Spleen (tissue), 11 donors: ENCODE data around the gene PCGF3. TPM values are rescaled to one million over a fixed set of nuclear protein-coding genes. Genes with fewer than 3 reads are reported as not detected.
A peak's percentile ranks its signal among the peaks of the same experiment; 100 is the strongest.

ENCODE experiments used
- DNase-seq: peaks from one replicate; pipeline ENCODE4 v3.0.0-alpha.2; 2020
- H3K27ac ChIP-seq, 8 donors: fragments of 200-600 bp; sonication (generic) in 7 of 8; 1 replicate in 4 of 8; 2 replicates in 4 of 8; pipeline versions ENCODE4 v1.5.0 to v1.8.0; 2016 to 2021; ENCODE audit warnings: inconsistent platforms in 4 of 8, mild to moderate bottlenecking in 4 of 8, moderate library complexity in 1 of 8
- H3K27me3 ChIP-seq, 7 donors: fragments of 200-600 bp; sonication (generic) in 6 of 7; replicated peaks in 1 of 7; 1 replicate in 4 of 7; 2 replicates in 3 of 7; pipeline versions ENCODE4 v1.5.0 to v1.8.0; 2016 to 2021; ENCODE audit warnings: inconsistent platforms in 3 of 7, mild to moderate bottlenecking in 1 of 7
- H3K36me3 ChIP-seq, 6 donors: fragments of 200-600 bp; sonication (generic) in 5 of 6; 1 replicate in 4 of 6; 2 replicates in 2 of 6; pipeline versions ENCODE4 v1.5.0 to v1.8.0; 2016 to 2021; ENCODE audit warnings: inconsistent platforms in 2 of 6
- H3K4me1 ChIP-seq, 6 donors: fragments of 200-600 bp; sonication (generic) in 5 of 6; 1 replicate in 3 of 6; 2 replicates in 3 of 6; pipeline versions ENCODE4 v1.5.0 to v1.8.0; 2016 to 2021; ENCODE audit warnings: inconsistent platforms in 3 of 6
- H3K4me3 ChIP-seq, 8 donors: fragments of 200-600 bp; sonication (generic) in 7 of 8; 1 replicate in 4 of 8; 2 replicates in 4 of 8; pipeline versions ENCODE4 v1.5.0 to v1.8.0; 2016 to 2021; ENCODE audit warnings: inconsistent platforms in 4 of 8, mild to moderate bottlenecking in 4 of 8, moderate library complexity in 2 of 8
- H3K9me3 ChIP-seq, 8 donors: fragments of 200-600 bp; sonication (generic) in 7 of 8; 1 replicate in 4 of 8; 2 replicates in 4 of 8; pipeline versions ENCODE4 v1.5.0 to v1.8.0; 2016 to 2021; ENCODE audit warnings: inconsistent platforms in 4 of 8
- CTCF ChIP-seq, 11 experiments: fragments of 200-600 bp in 7 of 11; fragments of 450-650 bp in 4 of 11; sonication (generic) in 4 of 11; IDR thresholded peaks in 8 of 11; conservative IDR thresholded peaks in 3 of 11; 1 replicate in 7 of 11; 2 replicates in 4 of 11; pipeline versions ENCODE4 v1.4.0 to v1.8.0; 2016 to 2021; ENCODE audit warnings: antibody characterized with exemption in 11 of 11, inconsistent platforms in 4 of 11, mild to moderate bottlenecking in 1 of 11
- POLR2A ChIP-seq, 3 donors: fragments of 450-650 bp; IDR thresholded peaks; one replicate each; pipeline ENCODE4 v1.5.1; 2017; ENCODE audit warnings: antibody characterized with exemption in 3 of 3, mild to moderate bottlenecking in 1 of 3
- POLR2AphosphoS5 ChIP-seq, 3 donors: sonication (generic); formaldehyde crosslinking; IDR thresholded peaks; one replicate each; pipeline ENCODE4 v1.5.1; 2017; ENCODE audit warnings: antibody characterized with exemption in 3 of 3
- WGBS, 5 donors: extraction: QIAGEN DNeasy Blood & Tissue Kit in 3 of 5; methylation state at CpG; one replicate each; pipeline versions ENCODE4 v1.1.5 to v1.1.7; 2013 to 2018; 5-methylcytosine and 5-hydroxymethylcytosine counted together
- intact Hi-C: fragments of 100-400 bp; cut with DNase I; formaldehyde crosslinking; loops from one replicate; pipeline ENCODE4 v1.15.0; 2023; ENCODE audit warnings: low total_unique reads
- polyA plus RNA-seq, 3 donors: library from polyadenylated mRNA; stranded (reverse); fragments of 200-250 nt; gene quantifications; one replicate each; pipeline ENCODE4 v1.2.1, GENCODE V29; 2013
- total RNA-seq, 7 donors: library from RNA; depleted of rRNA in 3 of 7; stranded (reverse); fragments of >200 nt in 3 of 7; fragmentation: NEBNext Ultra II Directional in 4 of 7; extraction: Animal tissue kit (Norgen Biotek cat#: 25700) in 4 of 7; gene quantifications; one replicate each; pipeline versions ENCODE4 v1.1.0 to v1.2.1, GENCODE V29; 2016 to 2021
- donor health status: healthy with polysubstance abuse.
- donor health status: DM: no; HTN: no; CAD: no; lungs with moderate emphysema.
- donor health status: DM: no; HTN: no; CAD: no.
- donor health status: Bipolar disorder and iron deficiency.
- donor health status: healthy.
- donor health status: DM: no; HTN: no; CAD: no.
- donor health status: DM: yes; HTN: yes; CAD: no.

PCGF3 gene
- total and polyA plus RNA-seq, 10 donors = 29.7 to 102 (median 69.4) TPM

DNA sequence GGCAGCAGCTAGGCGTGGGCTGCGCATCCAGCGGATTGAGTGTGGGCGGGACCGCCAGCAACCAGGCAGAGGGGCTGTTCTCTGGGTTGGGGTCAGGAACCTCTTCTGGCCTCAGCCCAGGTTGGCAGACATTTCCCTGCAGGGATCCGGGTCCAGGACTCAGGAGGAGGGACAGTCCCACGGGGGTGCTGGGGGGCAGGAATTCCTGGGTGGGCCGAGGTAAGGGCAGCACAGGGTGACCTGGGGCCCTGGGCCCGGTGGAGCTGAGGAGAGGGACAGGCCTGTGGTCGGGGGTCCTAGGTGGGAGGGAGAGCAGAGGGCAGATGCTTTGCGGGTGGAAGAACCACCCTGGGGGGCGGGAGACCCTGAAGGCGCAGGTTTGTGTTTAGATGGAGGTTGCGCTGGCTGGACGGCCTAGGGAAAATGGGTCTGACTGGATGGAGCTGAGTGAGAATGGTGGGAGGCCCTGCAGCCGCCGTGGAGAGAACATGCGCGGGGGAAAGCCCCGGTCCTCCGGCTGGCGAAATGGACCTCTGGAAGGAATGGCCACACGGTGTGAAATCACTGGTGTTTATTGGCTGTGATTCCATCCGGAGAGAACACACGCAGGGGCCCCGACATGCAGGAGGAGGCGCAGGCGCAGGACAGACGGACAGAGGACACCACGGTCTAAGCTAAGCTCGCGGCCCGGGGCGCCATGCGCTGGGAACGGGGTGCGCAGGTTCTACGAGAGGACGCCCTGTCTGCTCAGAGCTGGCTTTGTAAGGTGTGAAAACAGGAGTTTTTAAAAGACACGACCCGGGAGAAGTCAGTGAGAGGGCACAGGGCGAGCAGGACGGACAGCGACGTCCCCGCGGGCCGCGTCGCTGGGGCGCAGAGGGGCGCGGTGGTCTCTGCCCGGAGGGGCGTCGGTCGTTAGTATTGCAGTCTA lies 79.0 kb downstream of the PCGF3 start:
- Histone ChIP-seq H3K27ac (peak overlapping the region in 1 of 8 donors; percentile 81), H3K27me3 (peaks cover 3 to 57% (median 30%) of the 10 kb centered on the region in 7 donors), H3K9me3 (no peaks in the 10 kb centered on the region), H3K4me1 (peaks cover 22 to 91% (median 70%) of the 10 kb centered on the region in 6 donors), H3K4me3 (peak overlapping the region in 1 of 8 donors; percentile 68), H3K36me3 (peaks cover 0 to 8% (median under 1%) of the 10 kb centered on the region in 6 donors)
- 58 to 74% (median 65%) methylated on average over 53 to 57 of the region's 57 CpGs for WGBS, 5 donors
- no peak for DNase-seq
- TF ChIP-seq POLR2AphosphoS5 (IDR thresholded peaks at IDR 0.05) (no peak), POLR2A (IDR thresholded peaks at IDR 0.05) (no peak), CTCF (IDR thresholded peaks at IDR 0.05 in 8 of 11, conservative IDR thresholded peaks at IDR 0.05 in 3 of 11) (no peak)
- intact Hi-C loops = no loop called here

DNA sequence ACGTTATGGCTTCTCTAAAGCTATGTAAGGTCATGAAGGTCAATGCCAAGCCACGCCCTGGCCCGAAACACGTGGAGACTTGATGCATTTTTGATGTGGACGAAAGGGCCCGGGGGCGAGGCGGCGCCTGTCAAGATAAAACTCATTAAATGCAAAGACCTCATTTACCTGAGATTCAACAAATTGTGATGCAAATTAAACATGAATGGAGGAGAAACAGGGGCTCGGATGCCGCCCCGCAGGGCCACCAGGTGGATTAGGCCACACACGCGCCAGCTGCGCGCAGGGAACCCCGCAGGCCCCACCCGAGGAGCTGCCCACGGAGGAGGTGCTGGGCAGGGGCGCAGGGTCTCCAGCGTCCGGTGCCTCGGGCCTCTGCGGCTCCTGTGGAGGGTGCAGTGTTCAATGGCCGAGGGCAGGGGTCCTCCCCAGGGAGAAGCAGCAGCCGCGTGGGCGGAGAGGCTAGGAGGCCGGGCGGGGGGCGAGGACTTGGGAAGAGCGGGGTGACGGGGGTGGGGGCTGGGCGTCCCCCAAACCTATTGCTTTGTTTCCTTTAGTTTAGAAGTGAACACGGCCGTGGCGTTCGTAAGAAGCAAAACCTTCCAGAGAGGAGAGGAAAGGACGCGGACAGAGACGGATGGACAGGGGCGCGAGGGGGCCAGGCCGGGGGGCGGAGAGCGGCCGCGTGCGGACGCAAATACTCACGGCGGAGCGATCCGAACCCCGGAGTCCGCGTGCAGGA lies 79.9 kb downstream of the PCGF3 start:
- peak overlapping the region in 7 of 8 donors; percentile 33 to 68 (median 38) for H3K4me3 ChIP-seq
- H3K4me1 ChIP-seq = peaks cover 13 to 83% (median 62%) of the 10 kb centered on the region in 6 donors
- WGBS, 5 donors = 12 to 26% (median 19%) methylated on average over 40 to 57 of the region's 57 CpGs
- DNase-seq = peak; percentile 77
- H3K27ac ChIP-seq = peak overlapping the region in 7 of 8 donors; percentile 70 to 83 (median 79)
- TF ChIP-seq POLR2AphosphoS5 (IDR thresholded peaks at IDR 0.05) (peak in 1 of 3 donors; percentile 4), CTCF (IDR thresholded peaks at IDR 0.05 in 8 of 11, conservative IDR thresholded peaks at IDR 0.05 in 3 of 11) (no peak)
- H3K27me3 ChIP-seq = peaks cover 3 to 65% (median 30%) of the 10 kb centered on the region in 7 donors
- intact Hi-C loops = no loop called here
- H3K9me3 ChIP-seq = no peaks in the 10 kb centered on the region
- no peaks in the 10 kb centered on the region for H3K36me3 ChIP-seq

DNA sequence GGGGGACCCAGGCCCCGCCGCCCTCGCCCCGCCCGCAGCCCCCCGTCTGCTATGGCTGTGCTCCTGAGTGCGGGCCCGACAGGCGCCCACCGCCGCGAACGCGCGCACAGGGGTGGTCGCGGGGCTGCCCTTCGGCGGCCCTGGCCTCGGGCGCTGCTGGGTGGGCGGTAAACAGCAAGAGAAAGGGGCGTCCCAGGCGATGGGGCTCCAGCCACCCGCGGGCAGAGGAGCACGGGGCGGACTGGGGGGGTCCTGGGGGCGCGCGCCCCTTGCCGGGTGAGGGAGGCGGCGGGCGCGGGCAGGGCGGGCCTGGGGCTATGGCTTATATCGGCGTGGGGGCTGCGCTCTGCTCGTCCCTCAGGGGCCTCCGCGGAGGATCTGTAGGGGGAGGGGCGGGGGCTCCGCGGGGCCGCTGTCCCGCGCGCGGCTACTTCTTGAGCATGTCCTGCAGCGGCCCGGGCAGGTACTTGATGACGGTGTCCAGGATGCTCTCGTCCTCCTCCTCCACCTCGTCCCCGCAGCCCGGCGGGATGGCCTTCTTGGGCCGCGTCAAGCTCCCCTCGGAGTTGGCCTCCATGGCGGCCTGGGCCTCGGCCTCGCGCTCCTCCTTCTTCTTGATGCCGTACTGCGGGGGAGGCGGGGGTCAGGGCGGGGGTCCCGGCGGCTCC lies 80.6 kb downstream of the PCGF3 start:
- intact Hi-C loops = no loop called here
- DNase-seq = no peak
- peaks cover 10 to 76% (median 55%) of the 10 kb centered on the region in 6 donors for H3K4me1 ChIP-seq
- WGBS, 5 donors = 3 to 7% (median 4%) methylated on average over 18 to 72 of the region's 72 CpGs
- H3K36me3 ChIP-seq = no peaks in the 10 kb centered on the region
- H3K27me3 ChIP-seq = peaks cover 3 to 72% (median 31%) of the 10 kb centered on the region in 7 donors
- H3K27ac ChIP-seq = peak overlapping the region in 7 of 8 donors; percentile 70 to 83 (median 79)
- H3K4me3 ChIP-seq = peak overlapping the region in 7 of 8 donors; percentile 33 to 68 (median 38)
- TF ChIP-seq POLR2A (IDR thresholded peaks at IDR 0.05) (no peak), POLR2AphosphoS5 (IDR thresholded peaks at IDR 0.05) (no peak), CTCF (IDR thresholded peaks at IDR 0.05 in 8 of 11, conservative IDR thresholded peaks at IDR 0.05 in 3 of 11) (no peak)
- no peaks in the 10 kb centered on the region for H3K9me3 ChIP-seq
